WTC11 (cell line): ENCODE results near the gene ZNF670. TPM values are rescaled to one million over a fixed set of nuclear protein-coding genes. Genes with fewer than 3 reads are reported as not detected.

Source experiments
- AFF4 ChIP-seq: sonication (generic); formaldehyde crosslinking; IDR thresholded peaks from 2 replicates; pipeline ENCODE4 v1.8.1; 2023; ENCODE audit warnings: mild to moderate bottlenecking, missing genetic modification reagents, borderline replicate concordance
- ARID4B ChIP-seq: sonication (generic); formaldehyde crosslinking; IDR thresholded peaks from 2 replicates; pipeline ENCODE4 v1.8.0; 2023; ENCODE audit warnings: missing genetic modification reagents, mild to moderate bottlenecking, borderline replicate concordance
- E2F1 ChIP-seq: sonication (generic); formaldehyde crosslinking; IDR thresholded peaks from 2 replicates; pipeline ENCODE4 v1.8.0; 2022; ENCODE audit warnings: mild to moderate bottlenecking, missing genetic modification reagents
- ESRRA ChIP-seq: sonication (generic); formaldehyde crosslinking; IDR thresholded peaks from 2 replicates; pipeline ENCODE4 v1.8.1; 2022; ENCODE audit warnings: mild to moderate bottlenecking, missing genetic modification reagents, borderline replicate concordance
- FOXK1 ChIP-seq: sonication (generic); formaldehyde crosslinking; IDR thresholded peaks from 2 replicates; pipeline ENCODE4 v1.8.0; 2022; ENCODE audit warnings: mild to moderate bottlenecking, moderate library complexity, missing genetic modification reagents
- FOXP4 ChIP-seq: sonication (generic); formaldehyde crosslinking; IDR thresholded peaks from 2 replicates; pipeline ENCODE4 v1.8.0; 2022; ENCODE audit warnings: mild to moderate bottlenecking, missing genetic modification reagents
- GABPB1 ChIP-seq: sonication (generic); formaldehyde crosslinking; IDR thresholded peaks from 2 replicates; pipeline ENCODE4 v1.8.1; 2023; ENCODE audit warnings: mild to moderate bottlenecking, missing genetic modification reagents
- HMGXB4 ChIP-seq: sonication (generic); formaldehyde crosslinking; IDR thresholded peaks from 2 replicates; pipeline ENCODE4 v1.8.1; 2023; ENCODE audit warnings: mild to moderate bottlenecking, moderate library complexity, missing genetic modification reagents
- JUN ChIP-seq: sonication (generic); formaldehyde crosslinking; IDR thresholded peaks from 2 replicates; pipeline ENCODE4 v1.8.0; 2023; ENCODE audit warnings: mild to moderate bottlenecking, missing genetic modification reagents
- KAT7 ChIP-seq: sonication (generic); formaldehyde crosslinking; IDR thresholded peaks from 2 replicates; pipeline ENCODE4 v1.8.1; 2023; ENCODE audit warnings: missing genetic modification reagents, mild to moderate bottlenecking, borderline replicate concordance
- MAX ChIP-seq: sonication (generic); formaldehyde crosslinking; IDR thresholded peaks from 2 replicates; pipeline ENCODE4 v1.8.0; 2022; ENCODE audit warnings: mild to moderate bottlenecking, missing genetic modification reagents
- MLX ChIP-seq: sonication (generic); formaldehyde crosslinking; IDR thresholded peaks from 2 replicates; pipeline ENCODE4 v1.8.1; 2023; ENCODE audit warnings: mild to moderate bottlenecking, missing genetic modification reagents, moderate library complexity
- RELA ChIP-seq: sonication (generic); formaldehyde crosslinking; IDR thresholded peaks from 2 replicates; pipeline ENCODE4 v1.8.1; 2022; ENCODE audit warnings: missing genetic modification reagents, mild to moderate bottlenecking, borderline replicate concordance
- SP1 ChIP-seq: sonication (generic); formaldehyde crosslinking; conservative IDR thresholded peaks from 2 replicates; pipeline ENCODE4 v1.8.1; 2022; ENCODE audit warnings: missing genetic modification reagents
- STAT6 ChIP-seq: sonication (generic); formaldehyde crosslinking; conservative IDR thresholded peaks from 2 replicates; pipeline ENCODE4 v1.8.1; 2023; ENCODE audit warnings: mild to moderate bottlenecking, low read depth, missing genetic modification reagents, moderate library complexity
- TEAD1 ChIP-seq: sonication (generic); formaldehyde crosslinking; IDR thresholded peaks from 2 replicates; pipeline ENCODE4 v1.8.0; 2022; ENCODE audit warnings: mild to moderate bottlenecking, missing genetic modification reagents
- USF1 ChIP-seq: sonication (generic); formaldehyde crosslinking; IDR thresholded peaks from 2 replicates; pipeline ENCODE4 v1.8.0; 2022; ENCODE audit warnings: mild to moderate bottlenecking, missing genetic modification reagents
- total RNA-seq: library from RNA; stranded (reverse); gene quantifications from 3 replicates; pipeline ENCODE4 v1.2.3, GENCODE V29; 2021

The ZNF670 gene
- total RNA-seq, 1 experiment from 2014 or later: 11.1 TPM

GRCh38 chr1:247103859-247104591, 25.4 kb upstream of the ZNF670 start, which contains the start of gene ZNF669 (continued):
- TF ChIP-seq MAX (CRISPR knock-in tag): 0 out of 2 replicates have a peak, but pooled peaks have one; percentile 48
- peak; percentile 53; the same call in 1 of the 2 replicates for TF ChIP-seq HMGXB4 (CRISPR knock-in tag)
- peak; percentile 65 for TF ChIP-seq SP1 (CRISPR knock-in tag)
- TF ChIP-seq STAT6 (CRISPR knock-in tag): no peak
- peak; percentile 57; the same call in 1 of the 2 replicates for TF ChIP-seq FOXK1 (CRISPR knock-in tag)
- peak; percentile 39; the same call in 1 of the 2 replicates for TF ChIP-seq GABPB1 (CRISPR knock-in tag)
- no peak for TF ChIP-seq MLX
- TF ChIP-seq ARID4B: peak; percentile 88
- TF ChIP-seq RELA (CRISPR knock-in tag): no peak; the same call in 1 of the 2 replicates
- peak; percentile 72; the same call in 1 of the 2 replicates for TF ChIP-seq USF1
- peak; percentile 54; the same call in 1 of the 2 replicates for TF ChIP-seq TEAD1 (CRISPR knock-in tag)
- no peak for TF ChIP-seq E2F1 (CRISPR knock-in tag)
- no peak for TF ChIP-seq AFF4 (CRISPR knock-in tag)
- TF ChIP-seq ESRRA (CRISPR knock-in tag): peak; percentile 51; the same call in 1 of the 2 replicates
- TF ChIP-seq FOXP4 (CRISPR knock-in tag): 0 out of 2 replicates have a peak, but pooled peaks have one; percentile 51
- TF ChIP-seq JUN (CRISPR knock-in tag): peak; percentile 85
- TF ChIP-seq KAT7 (CRISPR knock-in tag): 0 out of 2 replicates have a peak, but pooled peaks have one; percentile 46
